Measurements from ENCODE around the gene LARP6.

DNA sequence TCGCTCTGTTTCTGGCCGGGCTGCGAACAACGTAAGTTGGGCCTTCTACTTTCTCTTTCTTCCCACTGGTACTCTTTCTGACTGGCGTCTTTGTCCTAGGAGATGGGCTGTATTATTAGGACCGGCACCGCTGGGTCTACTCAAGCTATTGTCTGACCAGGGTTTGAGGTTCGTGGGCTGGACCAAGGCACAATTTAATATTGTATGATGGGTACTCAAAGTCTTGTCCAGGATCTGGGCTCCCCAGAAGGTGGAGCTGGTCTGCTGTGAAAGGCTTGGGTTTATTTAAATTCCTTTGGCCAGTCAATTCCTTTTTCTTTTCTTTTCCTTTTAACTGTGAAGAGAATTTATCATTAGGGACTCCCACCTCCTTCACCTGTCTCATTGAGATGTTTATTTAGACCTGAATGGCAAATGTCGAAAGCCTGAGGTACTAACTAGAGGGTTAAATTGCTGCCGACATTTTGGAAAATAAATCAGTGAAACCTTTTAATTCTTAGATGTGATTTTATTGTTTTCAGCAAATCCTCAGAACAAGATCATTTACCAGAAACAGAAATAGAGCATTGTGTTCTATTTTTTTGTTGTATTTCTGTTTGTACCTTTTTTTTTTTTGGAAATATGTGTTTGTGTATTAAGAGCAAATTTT lies 39.1 kb upstream of the LARP6 start:
- TF ChIP-seq CREB1 (CRISPR knock-in tag; IDR thresholded peaks at IDR 0.05; ENCODE audit: low read depth) (no peak), POLR2AphosphoS5 (IDR thresholded peaks at IDR 0.05; ENCODE audit: low read depth) (no peak), EZH2phosphoT487 (IDR thresholded peaks at IDR 0.05; ENCODE audit: unreplicated experiment) (no peak), EZH2 (IDR thresholded peaks at IDR 0.05; ENCODE audit: low read depth, unreplicated experiment) (no peak), ZNF114 (CRISPR knock-in tag; IDR thresholded peaks at IDR 0.05) (no peak), ETS1 (IDR thresholded peaks at IDR 0.05) (no peak), REST (IDR thresholded peaks at IDR 0.05; ENCODE audit: unreplicated experiment) (no peak)
- TF ChIP-seq, protein P1, sequence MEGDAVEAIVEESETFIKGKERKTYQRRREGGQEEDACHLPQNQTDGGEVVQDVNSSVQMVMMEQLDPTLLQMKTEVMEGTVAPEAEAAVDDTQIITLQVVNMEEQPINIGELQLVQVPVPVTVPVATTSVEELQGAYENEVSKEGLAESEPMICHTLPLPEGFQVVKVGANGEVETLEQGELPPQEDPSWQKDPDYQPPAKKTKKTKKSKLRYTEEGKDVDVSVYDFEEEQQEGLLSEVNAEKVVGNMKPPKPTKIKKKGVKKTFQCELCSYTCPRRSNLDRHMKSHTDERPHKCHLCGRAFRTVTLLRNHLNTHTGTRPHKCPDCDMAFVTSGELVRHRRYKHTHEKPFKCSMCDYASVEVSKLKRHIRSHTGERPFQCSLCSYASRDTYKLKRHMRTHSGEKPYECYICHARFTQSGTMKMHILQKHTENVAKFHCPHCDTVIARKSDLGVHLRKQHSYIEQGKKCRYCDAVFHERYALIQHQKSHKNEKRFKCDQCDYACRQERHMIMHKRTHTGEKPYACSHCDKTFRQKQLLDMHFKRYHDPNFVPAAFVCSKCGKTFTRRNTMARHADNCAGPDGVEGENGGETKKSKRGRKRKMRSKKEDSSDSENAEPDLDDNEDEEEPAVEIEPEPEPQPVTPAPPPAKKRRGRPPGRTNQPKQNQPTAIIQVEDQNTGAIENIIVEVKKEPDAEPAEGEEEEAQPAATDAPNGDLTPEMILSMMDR (conservative IDR thresholded peaks at IDR 0.05; ENCODE audit: low read depth in 2 of 2): peak; percentile 25 to 31; a peak in 2 of 4 replicates

Measured in GM23338 (cell line).